HG03103 (cell line): ENCODE results near the gene ARFGAP2.

Source experiments
- ATAC-seq: cut with Tn5 transposase; IDR thresholded peaks from one replicate; pipeline ENCODE4 v1.9.1; 2021; ENCODE audit warnings: low read depth; ENCODE audit not compliant: unreplicated experiment

Gene ARFGAP2

DNA sequence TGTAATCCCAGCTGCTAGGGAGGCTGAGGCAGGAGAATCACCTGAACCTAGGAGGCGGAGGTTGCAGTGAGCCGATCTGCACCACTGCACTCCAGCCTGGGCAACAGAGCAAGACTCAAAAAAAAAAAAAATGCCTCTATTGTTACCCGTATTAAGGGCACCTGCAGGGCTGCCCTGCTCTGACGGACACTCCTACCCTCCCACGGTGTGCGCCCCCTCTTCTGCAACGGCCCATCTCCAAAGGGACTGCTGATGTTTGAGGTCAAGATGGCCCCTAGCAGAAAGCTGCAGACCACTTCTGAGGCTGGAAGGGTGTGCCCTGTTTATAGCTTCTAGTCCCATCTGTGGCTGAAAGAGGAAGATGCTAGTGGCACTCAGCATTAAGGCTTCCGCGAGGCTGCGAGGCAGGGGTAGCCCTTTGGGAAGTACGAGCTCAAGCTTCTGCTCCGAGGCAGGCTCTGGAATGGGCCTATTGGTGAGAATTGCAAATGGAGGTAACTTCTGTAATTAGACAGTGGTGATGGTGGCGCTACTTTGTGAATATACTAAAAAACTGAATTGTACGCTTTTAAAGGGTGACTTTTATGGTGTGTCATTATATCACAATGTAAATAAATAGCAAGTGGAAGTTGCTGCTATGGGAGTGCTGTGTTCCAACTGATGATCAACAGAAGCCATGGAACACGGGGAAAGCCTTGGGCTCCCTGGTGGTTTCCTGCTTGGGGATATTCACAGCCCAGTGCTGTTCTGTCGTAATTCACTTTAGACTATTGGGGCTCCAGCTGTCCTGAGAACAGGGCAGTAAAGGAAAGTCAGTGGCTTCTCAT, 24.3 kb downstream of the ARFGAP2 start:
- ATAC-seq = no peak

DNA sequence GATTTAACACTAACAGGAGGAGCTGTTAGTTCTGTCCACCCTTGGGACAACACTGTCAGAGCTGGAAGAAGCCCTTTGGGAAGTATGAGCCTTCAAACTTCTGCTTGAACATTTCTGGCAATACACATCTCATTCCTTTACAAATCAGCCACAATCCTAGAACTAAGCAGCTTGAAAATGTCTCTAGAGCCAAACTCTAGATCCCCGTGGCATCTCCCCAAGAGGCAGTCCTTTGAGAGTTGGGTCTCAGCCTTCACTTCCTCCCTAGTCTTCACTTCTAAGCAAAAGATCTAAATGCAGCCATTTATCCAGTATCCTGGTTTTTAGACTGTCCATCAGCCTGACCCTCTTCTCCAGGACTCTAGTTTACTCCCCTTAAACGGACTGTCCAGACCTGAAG, 26.9 kb downstream of the ARFGAP2 start:
- ATAC-seq = no peak

DNA sequence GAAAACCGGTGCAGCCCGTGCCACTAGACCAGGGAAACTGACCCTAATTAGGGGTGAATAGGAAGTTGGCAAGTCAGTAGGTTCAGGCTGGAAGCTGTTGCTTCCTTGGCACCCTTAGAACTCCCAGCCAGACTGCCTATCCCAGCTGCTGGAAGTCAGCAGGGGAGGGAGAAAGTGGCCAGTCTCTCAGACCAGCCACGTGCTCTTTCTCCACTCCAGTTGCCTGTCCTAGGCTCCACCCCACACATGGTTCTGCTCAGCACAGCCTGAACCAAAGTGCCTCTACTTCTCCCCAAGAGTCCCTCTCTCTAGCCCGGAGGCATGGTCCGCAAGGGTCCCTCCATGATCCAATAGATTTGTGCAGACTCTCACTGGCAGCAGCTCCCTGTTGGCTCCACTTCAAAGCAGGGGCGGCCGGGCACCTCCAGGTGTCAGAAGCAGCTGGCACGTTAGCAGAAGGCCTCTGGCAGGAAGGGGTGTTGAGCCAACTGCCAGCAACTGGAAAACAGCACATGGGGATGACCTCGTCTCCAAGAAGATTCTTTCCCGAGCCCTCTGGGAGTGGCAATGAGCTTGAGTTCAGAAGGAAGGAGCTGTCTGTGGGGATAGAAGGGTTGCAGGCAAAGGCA, 27.7 kb downstream of the ARFGAP2 start:
- ATAC-seq = no peak

DNA sequence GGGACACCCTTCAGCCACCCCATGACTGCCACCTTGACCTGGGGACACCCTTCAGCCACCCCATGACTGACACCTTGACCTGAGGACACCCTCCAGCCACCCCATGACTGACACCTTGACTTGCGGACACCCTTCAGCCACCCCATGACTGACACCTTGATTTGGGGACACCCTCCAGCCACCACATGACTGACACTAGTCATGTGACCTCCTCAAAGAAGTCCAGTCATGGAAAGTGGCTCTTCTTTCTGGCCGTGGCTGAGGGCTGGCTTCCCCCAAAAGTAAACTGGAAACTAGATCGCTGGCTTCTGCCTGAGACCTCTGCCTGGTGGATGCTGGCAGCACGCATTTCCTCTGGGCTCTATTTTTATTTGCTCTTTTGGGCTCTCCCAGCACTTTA, 28.4 kb downstream of the ARFGAP2 start:
- ATAC-seq = no peak

DNA sequence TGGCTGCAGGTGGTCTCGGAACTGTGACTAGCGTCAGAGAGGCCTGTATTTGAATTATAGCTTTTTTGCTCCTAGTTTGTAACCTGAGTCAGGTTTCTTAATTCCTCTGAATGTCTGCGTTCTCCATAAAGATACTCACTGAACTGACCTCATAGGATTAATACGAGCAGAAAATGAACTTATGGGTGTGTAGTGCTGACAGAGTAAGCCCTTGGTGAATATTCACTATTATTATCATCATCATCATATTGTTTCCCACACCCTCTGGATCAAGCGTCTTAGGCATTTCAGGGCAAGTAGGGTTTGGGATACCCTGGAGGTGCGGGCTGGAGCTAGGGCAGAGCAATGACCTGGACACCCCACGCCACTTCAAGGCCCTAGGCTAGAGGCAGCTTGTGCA, 29.0 kb downstream of the ARFGAP2 start:
- ATAC-seq = no peak

DNA sequence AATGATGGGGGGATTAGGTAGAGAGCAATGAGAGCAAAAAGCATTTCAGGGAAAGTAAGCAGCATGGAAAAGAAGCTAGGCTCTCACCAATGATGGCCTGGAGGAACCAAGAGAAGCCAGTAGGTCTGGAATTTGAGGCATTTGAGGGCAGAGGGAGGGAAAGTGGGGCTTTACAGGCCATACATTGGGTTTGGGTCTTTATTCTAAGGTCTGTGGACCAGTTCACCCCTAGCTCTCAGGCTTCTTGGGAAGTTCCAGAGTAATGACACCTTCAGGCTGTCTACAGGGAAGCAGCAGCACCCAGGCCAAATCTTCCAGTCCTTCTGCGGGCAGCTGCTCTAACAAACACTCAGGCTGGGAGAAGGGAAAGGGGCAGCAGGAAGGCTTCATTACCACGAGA, 29.4 kb downstream of the ARFGAP2 start:
- no peak for ATAC-seq

DNA sequence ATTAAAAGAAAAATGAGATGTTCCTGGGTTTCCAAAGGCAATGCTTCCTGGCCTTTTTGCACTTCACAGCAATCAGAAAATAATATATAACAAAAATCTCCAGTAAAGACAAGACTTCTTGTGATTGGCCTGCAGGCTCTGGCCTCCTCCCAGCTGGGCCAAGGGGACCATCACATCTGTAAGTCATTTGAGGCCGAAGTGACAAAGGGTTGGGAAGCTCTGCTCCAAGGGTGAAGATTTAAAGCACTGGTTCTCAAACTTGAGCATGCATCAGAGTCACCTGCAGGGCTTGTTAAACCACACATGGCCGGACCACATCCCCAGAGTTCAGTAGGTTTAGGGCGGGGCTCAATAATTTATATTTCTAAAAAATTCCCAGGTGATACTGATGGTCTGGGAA, 32.1 kb downstream of the ARFGAP2 start:
- ATAC-seq = no peak

DNA sequence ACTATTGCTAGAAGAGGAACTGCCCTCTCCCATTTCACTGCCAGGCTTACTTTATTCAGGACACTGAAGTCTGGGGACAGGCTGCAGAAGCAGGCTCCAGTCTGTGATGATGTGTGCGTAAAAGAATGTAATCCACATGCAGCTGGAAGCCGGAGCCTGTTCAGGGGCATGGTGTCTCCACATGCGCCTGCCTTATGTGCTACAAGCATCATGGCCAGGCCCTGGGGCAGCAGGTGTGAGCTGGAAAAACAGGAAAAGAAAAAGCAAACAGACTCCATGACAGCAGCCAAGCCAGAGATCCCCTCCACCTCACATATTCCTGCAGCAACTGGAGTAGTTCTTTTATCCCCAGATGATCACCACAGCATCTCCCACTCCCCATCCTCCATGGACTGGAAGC, 33.4 kb downstream of the ARFGAP2 start:
- no peak for ATAC-seq

DNA sequence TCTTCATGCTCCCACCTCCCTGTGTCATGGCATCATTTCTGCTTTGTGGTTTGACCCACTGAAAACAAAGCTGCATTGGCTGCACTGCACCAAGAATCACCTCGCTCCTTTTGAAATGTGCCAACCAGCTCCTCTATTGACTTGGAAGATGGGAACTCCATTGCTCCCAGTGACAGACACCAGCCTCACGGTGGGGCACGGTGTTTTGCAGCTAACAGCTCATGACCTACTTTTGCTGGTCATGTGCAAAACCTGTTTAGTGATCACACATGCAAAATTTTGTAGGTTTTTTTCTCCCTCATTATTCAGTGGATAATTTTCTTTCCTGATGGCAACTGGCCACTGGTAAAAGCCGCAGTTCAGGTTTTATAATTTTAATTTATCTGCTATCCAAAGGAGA, 36.8 kb downstream of the ARFGAP2 start:
- no peak for ATAC-seq

DNA sequence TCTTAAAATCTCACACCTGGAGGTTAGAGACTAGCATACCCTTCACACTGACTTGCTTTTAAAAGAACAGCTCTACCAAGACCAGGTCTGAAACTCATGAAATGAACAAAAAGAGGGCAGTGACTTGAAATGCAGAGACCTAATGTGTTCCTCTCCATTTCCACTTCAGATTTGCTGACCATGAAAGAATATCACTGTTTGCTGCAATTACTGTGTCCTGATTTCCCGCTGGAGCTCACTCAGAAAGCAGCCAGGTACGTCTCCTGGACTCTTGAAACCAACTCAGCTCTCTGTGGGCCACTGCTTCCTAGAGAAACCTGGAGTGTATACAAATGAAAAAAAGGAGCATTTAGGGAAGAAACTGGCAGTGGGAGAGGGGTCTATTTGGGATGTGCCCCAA, 39.2 kb downstream of the ARFGAP2 start:
- ATAC-seq = no peak

DNA sequence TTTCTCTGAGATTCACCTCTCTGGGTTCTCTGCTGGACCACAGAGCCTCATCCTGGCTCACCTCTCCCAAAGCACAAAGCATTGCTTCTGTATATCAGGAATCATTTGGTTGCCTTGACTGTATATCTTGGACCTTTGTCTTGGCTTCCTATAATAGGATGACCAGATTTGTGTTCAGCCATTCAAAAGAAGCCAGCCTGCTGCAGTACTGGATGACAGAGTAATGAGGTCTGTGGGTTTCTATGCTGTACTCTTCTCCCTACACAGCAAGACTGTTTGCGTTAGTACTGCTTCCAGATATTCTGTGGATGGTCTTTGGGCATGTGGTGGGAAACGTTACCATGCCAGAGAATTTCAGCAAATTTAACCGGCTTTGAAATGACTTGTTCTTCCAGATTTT, 39.8 kb downstream of the ARFGAP2 start:
- ATAC-seq = no peak

DNA sequence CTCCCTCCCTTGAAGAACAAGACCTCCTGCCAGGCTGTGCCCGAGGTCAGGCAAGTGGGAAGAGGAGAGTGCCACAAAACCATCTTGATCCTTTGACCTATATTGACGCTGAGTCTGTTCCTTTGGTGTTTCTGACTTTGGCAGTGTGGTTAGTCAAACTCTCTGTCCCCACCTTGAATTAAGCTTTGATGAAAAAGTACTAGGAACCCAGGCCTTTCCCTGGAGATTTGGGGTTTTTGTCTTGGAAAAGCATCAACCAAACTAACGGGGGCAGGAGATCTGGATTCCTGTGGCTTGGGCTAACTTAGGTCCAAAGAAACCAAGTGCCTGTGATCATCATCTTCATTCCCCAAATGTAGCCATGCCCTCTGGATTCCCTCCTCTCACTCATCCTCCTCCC, 40.4 kb downstream of the ARFGAP2 start:
- ATAC-seq = no peak

DNA sequence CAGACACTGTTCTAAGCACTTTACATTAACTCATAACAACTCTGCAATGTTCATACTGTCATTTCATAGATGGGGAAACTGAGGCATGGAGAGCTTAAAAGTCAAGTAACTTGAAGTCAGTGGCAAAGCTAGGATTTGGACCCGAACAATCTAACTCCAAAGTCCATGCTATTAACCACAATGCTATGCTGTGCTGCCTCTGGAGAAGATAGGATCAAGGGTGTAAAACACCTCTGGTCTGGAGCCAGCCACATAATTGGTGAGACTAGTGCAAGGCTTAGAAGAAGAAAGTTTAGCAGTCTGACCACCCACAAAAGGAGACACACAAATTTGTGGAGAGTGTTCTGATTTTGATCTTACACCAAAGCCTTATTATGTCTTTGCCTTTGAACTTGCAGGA, 43.7 kb downstream of the ARFGAP2 start:
- ATAC-seq = no peak

DNA sequence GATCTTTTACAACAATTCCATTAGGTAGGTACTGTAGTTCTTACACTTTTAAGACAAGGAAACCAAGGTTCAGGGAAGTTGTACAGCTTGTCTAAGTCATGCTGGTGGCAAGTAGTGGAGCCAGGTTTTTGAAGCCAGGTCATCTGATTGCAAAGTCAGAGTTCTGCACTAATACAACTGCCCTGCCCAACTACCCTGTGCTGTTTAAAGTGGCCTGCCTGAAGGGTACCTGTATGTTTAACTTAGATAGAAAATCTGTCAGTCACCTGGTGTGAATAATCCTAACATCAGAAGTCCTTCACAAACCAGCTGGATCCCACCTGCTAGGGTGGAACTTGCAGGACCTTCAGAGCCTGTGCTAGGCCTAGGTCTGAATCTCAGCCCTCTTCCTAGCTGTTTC, 44.2 kb downstream of the ARFGAP2 start:
- no peak for ATAC-seq

DNA sequence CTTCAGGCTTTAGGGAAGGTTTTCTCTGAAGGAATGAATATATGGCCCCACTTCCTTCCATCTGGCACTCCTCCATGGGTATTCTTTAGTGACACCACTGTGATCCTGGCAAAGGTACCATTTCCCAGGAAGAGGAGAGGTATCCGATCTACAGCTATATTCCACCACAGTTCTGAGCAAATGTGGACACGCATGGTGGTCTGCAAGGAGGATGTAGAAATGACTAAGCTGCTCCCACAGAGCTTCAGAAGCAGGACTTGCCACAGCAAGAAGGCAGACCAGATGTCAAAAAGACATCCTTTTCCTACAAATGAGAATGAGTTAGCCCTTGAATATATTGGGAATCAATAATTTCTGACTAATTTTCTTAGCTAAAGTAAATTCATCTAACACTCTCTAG, 45.5 kb downstream of the ARFGAP2 start:
- ATAC-seq = no peak

DNA sequence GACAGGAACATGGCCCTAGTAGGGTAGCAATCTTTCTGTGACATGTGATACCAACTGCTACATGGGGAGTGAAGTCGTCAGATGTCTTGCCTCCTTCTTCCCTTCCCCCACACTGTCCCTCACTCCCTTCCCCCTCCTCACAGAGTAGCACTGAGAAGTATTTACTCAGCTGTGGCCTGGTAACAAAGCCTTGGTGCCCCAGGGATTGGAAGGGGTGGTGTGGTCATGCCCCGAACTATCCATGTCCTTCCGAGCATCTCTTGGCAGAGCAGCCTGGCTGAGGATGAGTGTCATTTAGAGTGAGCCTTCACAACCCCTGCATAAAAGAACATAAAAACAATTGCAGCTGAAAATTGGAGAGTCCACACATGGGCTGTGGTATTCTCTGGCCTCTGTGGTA, 46.1 kb downstream of the ARFGAP2 start:
- ATAC-seq = no peak

DNA sequence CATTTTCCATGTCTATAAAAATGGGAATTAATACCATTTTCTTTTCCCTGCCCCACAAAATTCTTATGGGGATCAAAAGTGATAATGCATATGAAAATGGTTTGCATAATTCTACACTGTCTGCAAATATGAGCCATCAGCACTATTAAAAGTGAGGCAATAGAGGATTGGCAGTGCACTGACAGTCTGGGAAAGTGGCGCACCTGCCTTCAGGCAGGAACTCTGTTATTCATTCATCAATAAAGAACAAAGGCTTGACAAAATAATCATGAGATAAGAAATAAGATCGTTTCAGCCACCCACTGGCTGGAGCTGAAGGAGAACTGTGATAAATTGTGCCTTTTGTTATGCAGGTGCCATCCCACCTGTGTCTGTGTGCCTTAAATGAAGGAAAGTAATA, 49.5 kb downstream of the ARFGAP2 start:
- no peak for ATAC-seq

DNA sequence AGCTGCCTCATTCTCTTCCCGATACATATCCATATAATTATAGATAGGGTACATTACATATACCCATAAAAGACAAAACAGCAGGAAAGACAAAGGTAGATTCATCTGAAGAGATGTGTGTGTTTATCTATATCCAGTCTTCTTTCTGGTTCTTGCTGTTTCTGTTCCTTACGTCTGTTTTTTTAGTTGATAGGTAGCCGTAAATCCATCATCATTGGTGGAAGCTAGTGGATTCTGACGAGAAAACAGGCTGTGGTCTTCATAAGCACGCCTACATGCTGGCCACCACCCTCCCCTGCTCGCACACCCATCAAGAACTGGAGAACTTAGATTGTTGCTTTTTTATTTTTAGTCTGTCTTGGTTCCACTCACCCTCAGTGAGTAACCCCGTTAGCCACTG, 51.6 kb downstream of the ARFGAP2 start:
- ATAC-seq = no peak

DNA sequence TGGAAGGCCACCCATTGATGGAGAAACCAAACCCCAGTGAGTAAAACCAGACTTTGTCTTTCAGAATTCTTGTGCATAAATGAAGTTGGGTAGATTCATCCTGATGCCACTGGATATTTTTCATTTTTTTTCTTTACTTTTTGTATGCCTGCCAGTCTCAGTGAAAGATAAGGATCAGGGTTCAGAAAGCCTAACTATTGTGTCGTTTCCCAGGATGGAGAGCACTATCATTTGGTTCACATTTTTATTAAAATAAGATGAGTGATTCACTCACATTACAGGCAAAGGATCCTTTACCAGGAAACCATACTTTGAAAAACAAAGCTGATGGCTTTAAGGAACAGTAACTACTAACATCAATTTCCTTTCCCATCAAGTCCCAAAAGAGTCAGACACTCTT, 52.0 kb downstream of the ARFGAP2 start:
- no peak for ATAC-seq

DNA sequence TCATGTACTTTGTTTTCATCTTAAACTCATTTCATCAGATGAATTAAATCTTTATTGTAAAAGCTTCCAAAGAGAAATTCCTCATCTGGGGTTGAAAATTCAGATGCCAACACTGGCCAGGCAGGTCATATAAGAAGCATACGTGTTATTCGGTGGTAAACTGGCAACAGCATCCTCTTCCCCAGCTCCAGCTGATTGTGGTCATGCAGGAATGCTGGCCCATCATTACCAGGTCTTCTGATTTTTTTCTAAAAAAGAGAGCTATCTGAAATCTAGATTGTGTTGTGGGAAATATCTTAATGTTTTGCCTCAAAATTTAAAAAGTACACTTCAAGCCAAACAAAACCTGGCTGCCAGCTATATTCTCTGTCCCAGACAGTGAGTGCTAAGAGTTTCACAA, 53.6 kb downstream of the ARFGAP2 start:
- no peak for ATAC-seq

DNA sequence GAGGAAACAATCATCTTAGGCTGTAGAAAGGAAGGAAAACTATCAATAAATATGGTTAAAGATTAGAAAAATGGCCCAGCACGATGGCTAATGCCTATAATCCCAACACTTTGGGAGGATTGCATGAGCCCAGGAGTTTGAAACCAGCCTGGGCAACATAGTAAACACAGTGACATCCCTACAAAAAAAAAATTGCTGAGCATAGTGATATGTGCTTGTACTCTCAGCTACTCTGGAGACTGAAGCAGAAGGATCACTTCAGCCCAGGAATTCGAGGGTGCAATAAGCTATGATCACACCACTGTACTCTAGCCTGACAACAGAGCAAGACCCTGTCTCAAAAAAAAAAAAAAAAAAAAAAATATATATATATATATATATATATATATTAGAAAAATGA, 54.9 kb downstream of the ARFGAP2 start:
- no peak for ATAC-seq

DNA sequence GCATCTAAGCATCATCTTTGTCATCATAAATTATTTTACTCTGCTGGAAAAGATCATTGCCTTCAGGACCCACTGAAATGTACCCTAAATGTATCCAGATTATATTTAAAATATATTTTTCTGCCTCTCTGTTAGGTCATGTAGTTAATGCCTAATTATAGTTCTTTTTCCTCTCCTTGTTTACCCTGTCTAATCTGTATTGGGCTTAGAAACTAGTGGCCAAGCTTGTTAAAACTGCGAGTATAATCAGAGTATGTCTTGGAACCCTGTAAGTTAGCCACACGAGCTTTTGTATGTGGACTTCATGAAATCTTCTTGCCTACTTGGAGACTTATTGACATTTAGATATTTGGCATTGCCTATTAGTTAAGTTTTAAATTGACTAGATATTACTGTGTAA, 55.6 kb downstream of the ARFGAP2 start:
- ATAC-seq = no peak
